Renal pelvis (tissue), 4 donors: ENCODE results near the gene TMEM132D. TPM values are rescaled to one million over a fixed set of nuclear protein-coding genes. Genes with fewer than 3 reads are reported as not detected.
A peak's percentile ranks its signal among the peaks of the same experiment; 100 is the strongest.

Source experiments
- DNase-seq: peaks from one replicate; pipeline ENCODE4 v3.0.0-alpha.2; 2013
- polyA plus RNA-seq, 3 donors: library from polyadenylated mRNA; unstranded; fragments of 120-200 nt; gene quantifications; one replicate each; pipeline ENCODE4 v1.2.1, GENCODE V29; 2013; ENCODE audit not compliant: insufficient read length in 3 of 3

Gene TMEM132D
- polyA plus RNA-seq, 3 donors = 0.90 to 1.6 (median 1.6) TPM

GRCh38 chr12:129873833-129874208, 30.0 kb downstream of the TMEM132D start:
- DNase-seq = no peak

GRCh38 chr12:129873111-129873832, 30.6 kb downstream of the TMEM132D start:
- no peak for DNase-seq

GRCh38 chr12:129871991-129872972, 31.5 kb downstream of the TMEM132D start:
- peak; percentile 43 for DNase-seq

GRCh38 chr12:129870796-129871195, 33.0 kb downstream of the TMEM132D start:
- no peak for DNase-seq

- DNase-seq = no peak
Observed at GRCh38 chr12:129870136-129870535, 33.7 kb downstream of the TMEM132D start.

GRCh38 chr12:129868575-129868974, 35.2 kb downstream of the TMEM132D start:
- no peak for DNase-seq

DNA sequence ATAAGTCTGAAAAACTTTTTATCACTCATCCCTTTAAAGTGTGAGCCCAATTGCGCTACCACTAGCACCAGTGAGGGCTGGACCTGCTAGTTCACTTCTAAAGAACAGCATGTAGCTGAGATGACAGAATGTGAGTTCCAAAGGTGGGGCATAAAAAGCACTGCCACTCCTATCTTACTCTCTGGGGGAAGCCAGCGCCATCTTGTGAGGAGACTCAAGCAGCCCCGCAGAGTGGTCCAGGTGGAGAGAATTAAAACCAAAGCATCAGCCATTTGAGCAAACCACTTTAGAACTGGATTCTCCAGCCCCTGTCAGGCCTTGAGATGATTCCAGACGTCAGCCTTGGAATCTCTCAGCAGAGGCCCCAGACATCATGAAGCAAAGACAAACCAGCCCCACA, 39.9 kb downstream of the TMEM132D start:
- no peak for DNase-seq

DNA sequence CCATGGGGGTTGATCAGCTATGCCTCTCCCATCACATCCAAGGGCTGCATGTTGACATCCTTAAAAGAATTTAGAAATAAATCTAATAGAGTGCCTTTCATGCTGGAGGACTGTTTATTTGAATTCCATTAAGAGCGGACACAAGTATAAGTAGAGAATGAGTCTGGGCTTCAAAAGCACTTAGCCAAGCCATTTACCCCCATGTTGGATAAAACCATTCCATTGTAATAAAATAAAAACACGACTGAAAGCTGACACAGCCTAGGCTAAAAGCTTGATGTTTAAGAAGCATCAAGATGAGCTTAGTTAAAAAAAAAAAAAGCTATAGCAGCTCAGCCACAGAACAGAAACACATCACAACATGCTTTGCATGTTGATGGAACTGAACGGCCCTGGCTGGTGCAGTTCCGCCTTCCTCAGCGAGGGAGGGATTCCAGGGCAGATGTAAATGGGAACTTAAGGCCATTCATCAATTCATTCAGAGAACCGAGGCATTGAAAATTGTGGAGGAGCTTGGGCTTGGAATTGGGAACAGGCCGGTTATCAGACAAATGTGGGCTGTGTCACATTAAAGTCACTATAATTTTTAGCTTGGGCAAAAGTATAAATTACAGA, 41.2 kb downstream of the TMEM132D start:
- no peak for DNase-seq

- peak; percentile 39 for DNase-seq
Observed at GRCh38 chr12:129861951-129862350, 41.9 kb downstream of the TMEM132D start.

- DNase-seq = no peak
Observed at GRCh38 chr12:129854591-129854990, 49.2 kb downstream of the TMEM132D start.

DNA sequence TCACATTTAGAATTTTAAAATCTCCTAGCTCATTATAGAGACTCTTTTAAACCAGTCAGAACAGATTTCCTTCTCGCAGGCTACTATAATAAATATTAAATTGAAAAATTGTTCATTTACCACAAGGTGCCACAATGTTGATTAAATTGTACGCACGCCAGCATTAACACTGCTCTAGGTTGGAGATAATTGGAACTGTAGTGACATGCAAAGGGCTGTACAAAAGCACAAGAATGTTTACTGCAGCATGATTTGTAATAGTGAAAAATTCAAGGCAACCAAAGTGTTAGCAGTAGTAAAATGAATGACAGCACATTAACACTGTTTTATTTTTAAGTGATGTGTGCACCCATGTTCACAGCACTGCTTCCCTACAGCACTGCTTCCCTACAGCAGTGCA, 52.5 kb downstream of the TMEM132D start:
- no peak for DNase-seq

GRCh38 chr12:129848876-129849275, 54.9 kb downstream of the TMEM132D start:
- no peak for DNase-seq

- no peak for DNase-seq
Observed at GRCh38 chr12:129847063-129847462, 56.8 kb downstream of the TMEM132D start.

DNA sequence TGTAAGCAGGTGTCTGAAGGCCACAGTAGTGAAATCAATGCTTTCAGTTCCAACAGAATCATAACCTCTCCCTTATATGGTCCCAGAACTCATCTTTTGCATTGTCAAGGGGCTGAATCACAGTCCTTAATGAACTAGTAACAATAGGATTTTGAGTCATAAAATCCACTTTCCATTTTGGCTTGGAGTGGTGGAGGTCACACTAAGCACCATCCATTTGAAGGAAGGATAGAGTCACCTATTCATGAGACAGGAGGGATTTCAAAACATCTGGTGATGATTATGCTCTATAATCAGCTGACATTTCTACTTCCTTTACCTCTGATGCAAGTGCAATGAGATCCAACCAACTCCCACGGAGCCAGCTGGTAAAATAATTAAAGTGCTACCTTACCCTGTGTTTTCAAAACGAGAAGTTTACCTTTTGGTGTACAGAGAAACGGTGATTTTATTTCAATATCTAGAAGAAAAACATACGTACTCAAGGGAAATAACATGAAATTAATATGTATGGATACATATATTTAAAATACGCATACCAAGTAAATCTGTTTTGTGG, 59.1 kb downstream of the TMEM132D start:
- DNase-seq = peak; percentile 52

GRCh38 chr12:129841251-129841650, 62.6 kb downstream of the TMEM132D start:
- DNase-seq = no peak

DNA sequence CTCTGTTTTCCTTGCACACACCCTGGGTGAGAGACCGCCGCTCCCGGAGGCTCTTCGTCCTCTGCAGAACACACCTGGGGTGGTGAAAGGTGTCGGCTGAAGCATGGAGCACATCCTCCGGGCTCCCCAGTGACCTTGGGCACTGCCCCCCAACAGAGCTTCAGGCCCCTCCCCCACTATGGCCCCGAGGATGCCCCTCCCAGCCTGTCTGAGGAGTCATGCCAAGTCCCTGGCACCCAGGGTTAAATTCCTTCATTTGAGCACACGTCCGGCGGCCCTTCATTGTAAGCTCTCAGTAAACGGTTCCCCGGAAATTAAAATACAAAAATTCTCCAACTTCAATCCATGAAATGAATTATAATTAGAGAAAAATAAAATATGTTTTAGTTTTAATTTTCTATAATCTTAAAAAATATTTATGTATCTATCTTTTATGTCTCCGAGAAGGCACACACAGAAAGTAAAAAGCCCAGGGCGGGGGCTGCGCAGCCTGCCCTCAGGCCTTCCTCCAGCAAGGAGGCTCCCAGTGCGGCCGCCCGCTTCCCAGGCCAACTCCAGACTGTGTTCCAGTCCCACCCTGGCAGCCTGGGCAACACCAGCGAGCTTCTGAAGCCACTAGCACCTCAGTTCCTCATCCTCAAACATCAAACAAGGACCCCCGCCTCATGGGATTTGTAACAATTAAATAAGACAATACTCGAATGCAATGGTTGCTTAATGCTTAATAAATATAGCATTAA, 63.5 kb downstream of the TMEM132D start:
- DNase-seq = no peak

- DNase-seq = no peak
Observed at GRCh38 chr12:129839679-129840078, 64.1 kb downstream of the TMEM132D start.

DNA sequence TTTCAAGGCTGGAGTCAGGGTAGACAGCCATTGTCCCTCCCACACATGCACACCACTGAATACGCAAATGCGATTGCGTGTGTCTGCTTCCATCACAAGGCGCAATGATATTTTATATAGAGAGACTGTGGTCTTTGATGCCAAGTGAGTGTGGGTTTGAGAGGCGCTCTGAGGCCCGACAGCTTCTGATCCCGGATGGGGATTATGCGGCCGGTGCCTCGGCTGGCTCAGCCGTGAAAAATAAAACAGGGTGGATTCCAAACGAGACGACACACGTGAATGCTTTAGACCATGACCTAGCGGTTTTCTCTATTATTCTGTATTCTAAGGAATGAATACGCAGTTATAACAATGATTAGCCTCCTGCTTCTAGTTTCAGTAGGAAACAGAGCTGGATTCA, 72.5 kb downstream of the TMEM132D start:
- DNase-seq = no peak

DNA sequence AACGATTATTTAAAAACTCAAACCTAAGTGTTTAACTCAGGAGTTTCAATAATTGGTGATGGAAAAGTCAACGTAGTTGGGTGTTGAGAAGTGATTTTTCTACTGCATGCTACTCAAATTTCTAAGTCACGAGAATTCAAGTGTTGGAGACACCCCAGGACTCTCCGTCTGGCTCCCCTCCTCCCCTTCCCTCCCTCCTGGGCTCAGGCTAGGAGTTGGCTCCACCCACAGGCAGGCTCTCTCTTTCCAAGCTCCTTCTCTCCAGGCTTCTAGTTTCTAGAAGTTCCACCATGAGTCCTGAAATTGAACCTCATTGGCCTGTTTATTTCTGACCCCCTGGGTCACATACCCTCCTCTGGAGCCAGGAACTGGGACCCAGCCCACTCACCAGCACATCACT, 73.0 kb downstream of the TMEM132D start:
- DNase-seq = no peak

DNA sequence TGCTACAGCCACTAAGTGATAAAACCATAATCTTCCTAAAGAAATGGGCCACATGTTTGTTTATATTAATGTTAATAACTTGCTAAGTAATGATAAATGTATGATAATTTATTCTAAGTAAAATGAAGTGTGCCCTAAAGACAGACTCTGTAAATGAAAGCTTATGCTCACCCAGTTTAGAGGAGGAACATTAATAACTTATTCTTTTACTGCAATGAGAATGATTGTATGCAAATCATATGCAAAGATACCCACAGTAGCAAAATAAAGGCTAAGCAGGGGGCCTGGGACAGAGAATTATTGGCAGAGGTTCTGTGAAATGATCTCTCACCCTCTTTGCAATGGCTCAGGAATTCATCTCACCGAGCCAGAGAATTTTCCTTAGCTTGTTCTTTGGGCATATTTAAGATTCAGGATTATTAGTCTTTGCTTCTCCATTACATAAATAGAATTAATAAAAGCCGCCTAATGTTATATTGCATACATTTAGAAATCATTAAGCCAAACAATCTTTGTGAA, 75.9 kb downstream of the TMEM132D start:
- no peak for DNase-seq
